ENCODE data around the gene CCDC85A.

CCDC85A gene

DNA sequence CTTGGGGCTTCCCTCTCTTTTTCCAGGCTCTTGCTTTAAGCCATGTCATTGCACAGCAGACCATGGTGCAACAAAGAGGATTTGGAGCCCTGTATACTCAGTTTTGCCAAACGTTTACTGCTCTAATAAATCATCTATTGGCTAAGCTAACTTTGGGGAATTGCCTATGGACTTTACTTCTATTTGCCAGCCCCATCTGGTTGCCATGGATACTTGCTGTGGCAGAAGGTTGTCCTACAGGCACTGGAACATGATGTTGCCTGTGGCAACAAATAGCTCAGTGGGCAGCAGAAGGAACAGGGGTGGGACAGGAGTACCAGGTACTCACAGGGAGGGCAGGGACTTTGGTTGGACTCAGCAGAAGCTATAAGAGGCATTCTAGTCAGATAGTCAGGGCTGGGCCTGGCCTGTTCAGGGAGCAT is 129.7 kb downstream of the CCDC85A start:
- DNase-seq: no peak

DNA sequence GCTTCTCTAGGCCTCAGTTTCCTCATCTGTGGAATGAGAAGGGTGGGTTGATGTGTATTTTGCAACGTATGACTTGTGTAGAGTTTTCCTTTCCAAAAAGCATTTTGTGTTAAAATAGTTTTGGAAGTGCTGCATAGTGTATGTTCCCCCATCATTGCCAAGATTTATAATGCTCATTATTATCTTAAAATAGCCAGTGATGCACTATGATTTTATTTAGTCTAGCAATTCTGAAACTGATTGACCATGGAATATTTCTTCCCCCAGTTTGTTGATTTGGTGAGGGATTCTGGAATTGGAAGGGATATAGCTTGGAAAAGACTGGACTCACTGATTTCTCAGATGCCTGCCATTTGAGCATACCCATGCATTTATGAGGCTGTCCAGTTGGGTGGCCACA is 130.6 kb downstream of the CCDC85A start:
- DNase-seq: no peak

DNA sequence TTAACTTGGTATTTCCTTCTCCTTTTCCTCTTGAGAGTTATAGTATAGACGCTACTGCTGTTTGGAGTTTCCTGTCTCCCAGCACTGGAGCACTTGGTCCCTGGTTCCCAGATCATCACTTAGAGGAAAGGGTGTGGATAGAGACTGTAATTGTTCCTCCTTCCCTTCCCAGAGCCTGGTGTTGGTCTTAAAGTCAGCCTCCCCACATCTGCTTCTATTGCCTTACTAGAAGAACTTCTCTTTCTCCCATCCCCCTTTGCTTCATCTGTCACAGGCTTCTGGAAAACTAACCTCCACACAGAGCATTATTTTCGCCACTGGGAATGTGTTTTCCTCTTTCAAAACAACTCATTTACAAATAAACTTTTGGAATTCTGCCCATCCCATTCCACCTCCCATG is 131.0 kb downstream of the CCDC85A start:
- no peak for DNase-seq

DNA sequence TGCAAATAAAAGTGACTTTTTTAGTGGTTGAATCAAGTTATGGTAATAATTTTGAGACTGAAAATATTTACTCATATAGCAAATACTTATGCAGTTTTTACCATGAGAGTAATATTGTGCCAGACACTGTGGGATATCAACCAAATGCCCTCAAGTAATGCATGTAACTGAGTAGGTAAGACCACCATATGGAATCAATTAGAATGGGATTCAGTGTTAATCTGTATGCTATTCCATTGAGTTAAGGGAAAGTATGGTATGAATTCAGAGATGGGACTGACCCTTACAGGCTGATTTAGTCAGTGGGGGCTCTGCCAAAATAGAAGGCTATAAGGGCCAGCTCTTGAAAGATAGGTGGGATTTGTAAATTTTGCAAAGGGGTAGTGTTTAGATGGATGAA is 131.6 kb downstream of the CCDC85A start:
- no peak for DNase-seq

DNA sequence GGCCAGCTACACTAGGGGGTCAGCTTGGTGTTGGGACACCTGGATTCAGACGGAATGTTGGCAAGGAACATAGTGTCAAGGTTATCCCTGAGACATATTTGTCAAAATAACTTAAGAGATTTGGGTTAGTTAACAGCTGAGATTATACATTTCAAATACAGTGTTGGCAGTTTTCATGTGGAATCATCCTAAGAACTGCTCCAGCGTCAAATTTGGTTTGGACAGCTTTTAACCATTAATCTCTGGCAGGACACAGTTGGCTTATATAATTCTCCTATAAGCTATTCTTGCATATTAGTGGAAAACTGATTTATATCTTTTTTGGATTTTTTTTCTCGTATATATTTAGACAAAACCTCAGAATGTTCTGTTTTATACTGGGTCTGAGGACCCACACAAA is 132.2 kb downstream of the CCDC85A start:
- no peak for DNase-seq

DNA sequence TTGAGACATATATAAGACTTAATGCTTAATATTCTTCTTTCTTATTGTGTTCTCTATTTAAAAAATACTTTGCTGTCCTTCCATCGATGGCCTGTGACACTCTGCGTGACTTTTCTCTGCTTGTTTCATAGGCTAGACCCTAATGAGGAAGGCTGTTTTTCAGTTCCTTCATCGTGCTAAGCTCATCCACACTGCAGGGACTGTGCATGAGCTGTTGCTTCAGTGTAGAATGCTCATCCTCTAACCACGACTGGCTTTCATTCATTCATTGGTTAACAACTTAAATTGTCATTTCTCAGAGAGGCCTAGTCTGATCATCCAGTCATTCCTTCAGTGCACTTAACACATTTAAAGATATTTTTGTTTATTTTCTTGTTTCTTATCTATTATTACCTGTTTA is 134.4 kb downstream of the CCDC85A start:
- DNase-seq: no peak

DNA sequence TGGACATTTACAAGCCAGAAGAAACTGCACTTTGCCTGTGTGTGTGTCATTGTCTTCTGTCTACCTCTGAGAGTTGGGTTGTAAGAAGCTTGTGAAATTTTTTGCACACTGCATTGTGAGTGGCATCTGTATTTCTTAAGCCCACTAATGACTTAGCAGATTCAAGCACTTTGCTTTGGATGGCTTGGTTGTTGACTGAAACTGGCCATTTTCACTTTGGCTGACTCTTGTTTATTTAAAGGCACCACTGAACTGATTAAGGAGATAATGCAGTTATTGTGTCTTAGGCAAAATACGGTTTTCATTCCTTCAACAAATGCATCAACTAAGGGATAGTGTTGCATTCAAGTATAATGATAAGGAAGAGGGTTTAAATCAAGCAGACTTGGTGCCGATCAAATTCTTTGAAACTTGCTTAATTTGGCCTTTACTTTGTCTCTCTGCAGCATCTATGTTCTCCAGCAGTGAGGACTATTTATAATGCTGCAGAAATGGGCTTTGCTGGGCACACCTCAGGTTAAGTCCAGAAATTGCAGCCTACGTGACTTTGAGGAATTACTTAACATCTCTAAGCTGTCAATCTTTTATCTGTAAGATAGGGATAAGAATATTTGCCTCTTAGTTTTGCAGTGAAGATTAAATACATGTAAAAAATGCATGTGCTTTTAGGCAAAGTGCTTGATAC is 142.0 kb downstream of the CCDC85A start:
- DNase-seq: no peak

DNA sequence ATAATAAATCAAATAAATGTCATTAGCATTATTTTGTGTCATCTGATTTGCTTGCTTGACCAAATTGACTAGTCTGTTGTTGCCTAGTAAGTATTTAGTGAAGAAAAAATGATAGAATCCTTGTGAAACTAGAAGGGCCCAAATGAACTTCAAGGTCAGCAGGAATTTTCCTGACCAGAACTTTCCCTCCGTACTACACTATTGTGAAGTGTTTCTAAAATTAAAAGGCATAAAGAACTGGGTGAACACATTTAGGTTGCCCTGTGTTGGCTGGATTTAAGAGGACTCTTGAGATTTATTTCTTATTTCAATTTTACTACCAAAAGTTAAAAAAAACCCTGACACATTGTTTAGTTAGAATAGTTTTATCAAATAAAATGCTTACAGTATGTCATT is 142.6 kb downstream of the CCDC85A start:
- DNase-seq: no peak

DNA sequence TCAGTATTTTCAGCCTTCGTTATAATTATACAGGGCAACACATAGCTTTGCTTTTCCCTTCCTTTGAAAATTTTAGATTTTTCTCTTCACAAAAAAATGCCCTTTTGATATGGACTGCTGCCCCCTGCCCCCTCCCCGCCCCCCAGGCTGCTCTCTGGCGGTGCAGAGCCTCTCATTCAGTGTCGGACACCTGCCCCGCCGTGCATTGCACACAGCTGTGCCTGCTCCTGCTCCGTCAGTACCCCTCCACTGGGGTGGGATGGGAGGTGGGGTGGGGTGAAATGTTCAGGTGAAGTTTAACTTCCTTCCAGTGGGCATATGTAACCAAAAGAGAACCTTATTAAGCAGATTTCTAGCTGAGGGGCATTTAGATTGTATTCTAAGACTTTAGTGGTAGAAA is 148.0 kb downstream of the CCDC85A start:
- DNase-seq: no peak

DNA sequence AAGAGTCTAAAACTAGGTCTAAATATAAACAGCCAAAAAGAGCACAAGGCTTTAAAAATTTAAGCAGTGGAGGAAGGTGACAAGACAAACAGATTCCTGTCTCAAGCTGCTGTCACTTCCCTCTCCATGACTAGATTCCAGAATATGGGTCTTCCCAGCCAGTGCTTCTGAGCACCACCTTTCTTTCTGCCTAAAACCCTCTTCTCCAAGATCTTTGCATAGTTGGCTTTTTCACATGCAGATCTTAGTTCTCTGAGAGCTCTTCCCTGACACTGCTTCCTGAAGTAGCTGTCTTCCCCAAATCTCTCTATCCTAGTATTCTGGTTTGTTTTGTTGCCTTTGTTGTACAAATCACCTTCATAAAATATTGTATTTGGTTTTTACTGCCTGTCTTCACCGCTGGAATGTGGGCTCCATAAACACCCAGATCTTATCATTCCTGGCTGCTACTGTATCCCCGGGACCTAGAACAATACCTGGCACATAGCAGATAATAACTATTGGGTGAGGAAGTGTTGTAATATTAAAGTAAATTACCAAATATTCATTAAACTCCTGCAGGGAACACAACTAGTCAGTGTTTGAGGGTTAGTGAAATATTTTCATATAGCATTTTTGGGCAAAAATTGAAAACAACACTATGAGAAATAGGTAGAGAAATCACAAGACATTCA is 150.2 kb downstream of the CCDC85A start:
- no peak for DNase-seq

DNA sequence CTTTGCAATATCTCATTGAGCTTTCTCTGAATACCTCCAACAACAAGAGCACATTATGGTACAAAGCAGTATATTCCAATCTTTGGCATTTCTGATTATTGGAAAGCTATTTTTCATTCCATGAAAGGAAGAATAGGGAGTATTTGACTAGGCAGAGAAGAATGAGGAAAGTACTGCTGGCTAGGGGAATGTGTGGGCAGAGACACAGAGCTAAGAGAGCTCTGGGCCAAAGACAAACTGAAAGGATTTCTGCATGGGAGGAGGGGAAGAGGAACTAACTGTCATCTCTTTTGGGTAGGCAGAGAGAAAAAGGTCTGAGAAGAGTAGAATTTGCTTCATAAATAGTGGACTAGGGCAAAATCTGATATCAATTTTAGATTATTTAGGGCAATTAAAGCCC is 150.8 kb downstream of the CCDC85A start:
- DNase-seq: no peak

DNA sequence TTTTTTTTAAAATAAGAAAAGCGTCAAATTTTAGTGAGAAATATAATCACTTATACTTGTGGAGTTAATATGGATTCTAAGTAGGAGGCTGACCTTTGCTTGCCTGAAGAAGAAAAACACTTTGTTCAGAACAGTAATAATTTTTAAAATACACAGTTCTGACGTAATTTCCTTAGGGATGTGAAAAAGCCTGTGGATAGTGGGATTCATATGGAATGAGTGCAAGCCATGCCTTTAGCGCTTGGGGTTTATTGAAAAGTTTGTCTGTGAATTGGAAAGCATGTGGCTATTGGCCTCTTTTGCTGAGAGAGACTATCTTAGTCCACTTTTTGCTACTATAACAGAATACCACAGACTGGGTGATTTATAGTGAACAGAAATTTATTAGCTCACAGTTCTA is 151.3 kb downstream of the CCDC85A start:
- DNase-seq: no peak

DNA sequence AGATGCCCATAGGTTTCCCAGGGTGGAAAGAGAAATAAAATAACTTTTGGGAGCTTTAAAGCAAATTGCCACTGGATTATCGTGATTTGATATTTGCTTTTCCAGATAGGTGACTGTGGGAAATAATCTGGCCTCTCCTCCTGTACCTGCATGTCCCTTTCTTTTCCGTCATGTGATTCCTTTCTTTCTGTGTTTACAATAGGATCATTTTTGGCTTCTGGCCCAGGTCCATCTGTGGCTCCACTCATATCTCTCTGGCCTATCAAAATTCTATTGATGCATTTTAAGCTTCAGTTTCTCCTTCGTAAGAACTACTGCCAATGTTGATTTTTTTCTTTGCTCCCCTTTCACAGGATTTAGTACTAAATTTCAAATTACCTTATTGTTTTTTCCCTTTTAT is 153.6 kb downstream of the CCDC85A start:
- no peak for DNase-seq

DNA sequence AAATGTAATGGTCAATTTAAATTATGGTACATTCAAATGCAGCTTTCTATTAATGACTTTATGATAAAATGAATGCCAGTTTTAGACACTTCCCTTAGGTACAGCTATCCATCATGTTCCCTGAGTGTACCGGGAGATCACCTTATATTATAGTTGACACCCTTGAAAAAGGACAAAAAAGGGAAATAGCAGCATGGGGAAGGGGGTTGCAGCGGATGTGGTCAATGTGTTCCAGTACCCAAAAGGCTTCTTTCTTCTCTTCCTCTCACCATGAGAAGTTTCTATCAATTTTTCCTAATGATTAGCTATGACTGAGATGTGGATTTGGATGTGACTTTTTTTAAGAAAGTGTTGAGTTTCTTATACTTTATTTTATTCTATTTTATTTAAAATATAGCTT is 154.4 kb downstream of the CCDC85A start:
- no peak for DNase-seq

DNA sequence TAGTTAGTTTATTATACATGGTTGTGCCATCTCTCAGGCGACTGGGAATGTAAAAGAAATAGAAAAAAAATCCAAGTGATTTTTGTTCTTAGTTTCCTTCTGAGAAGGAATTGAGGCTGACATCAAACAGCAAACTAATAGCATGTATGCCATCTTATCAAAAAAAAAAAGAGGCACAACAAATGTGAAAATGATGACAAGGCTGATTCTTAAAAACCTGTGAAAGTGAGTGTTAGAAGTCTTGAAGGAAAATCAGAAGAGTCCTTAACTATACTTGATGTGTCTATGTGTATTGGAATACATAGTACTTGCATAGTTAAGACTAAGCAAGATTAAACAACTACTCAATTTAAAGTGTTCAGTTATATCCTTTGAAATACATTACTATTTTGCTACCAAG is 161.0 kb downstream of the CCDC85A start:
- no peak for DNase-seq

DNA sequence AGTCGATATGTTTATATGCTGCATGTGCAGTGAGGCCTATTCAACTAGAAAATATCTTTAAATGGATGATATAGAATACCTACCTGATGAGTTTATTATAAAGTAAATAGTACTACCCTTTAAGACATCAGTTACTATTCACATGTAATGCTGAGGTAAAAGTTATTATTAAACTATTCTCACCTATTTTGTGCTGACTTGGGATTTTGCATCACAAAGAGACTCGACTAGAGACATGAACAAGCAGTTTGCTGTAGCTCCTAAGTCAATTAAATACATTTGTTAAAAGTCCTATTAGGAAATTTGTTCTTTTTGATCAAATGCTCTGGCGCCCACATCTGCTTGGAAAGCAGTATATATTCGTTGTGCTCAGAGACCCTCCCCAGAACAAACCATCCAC is 164.1 kb downstream of the CCDC85A start:
- no peak for DNase-seq

DNA sequence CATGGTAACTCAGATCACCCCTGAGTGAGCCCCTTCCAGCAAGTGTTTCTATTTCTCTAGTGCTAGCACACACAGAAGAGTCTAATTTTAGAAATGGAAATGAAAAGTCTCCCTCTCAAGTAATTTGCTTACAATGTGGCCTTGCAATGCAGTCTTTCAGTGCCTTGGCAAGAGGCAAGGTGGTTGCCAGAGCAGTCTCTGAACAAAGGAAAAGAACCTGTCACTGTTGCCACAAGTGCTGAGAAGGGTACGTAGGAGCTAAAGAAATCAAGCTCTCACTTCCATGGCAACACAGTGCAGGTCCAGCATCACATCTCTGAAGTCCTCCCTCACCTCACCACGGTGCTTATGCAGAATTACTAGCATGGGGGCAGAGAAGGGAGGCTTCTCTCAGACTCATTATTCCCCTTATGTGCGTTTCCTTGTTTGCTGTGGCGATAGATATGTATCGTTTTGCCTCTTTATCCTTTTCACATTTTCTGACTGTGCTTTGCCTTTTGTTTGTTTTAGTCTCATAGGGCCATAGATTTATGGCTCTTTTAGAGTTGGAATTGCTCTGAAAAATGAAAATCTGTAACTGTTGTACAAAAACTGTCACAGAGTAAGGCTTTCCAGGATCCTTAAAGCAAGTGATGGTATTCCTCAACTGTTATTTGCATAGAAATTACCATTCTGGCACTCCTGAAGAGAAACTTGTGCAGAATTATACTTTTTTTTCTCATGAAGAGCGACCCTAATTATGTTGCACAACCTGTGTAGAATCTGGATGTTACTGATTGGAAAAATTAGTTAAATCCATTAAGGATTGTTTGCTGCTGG is 164.8 kb downstream of the CCDC85A start:
- DNase-seq: no peak

DNA sequence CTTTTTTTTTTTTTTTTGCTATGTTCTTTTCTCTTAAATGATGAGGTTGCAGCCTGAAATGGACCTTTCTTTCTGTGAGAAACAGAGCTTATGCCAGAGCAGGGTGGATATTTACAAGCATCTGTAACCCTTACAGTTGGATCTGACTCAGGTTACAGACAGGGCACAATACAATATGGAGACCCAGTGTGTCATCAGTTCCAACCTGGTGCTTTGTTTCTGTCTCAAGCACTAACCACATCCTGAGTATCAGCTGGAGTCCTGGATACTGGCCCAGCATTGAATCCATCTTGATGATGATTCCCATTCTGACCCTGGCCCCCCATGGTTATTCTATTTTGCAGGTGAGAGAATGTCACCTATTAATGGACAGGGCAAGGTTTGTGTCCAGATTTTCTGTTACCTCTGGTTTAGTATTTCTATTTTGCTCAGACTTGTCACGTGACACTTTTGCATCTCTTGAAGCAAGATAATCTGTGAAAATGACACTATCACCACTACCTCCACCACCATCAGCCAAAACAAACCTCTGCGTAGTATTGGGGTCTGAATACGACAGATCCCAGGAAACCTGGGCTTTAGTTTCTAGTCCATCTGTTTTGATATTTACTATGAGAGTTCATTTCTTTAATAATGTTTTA is 174.0 kb downstream of the CCDC85A start:
- no peak for DNase-seq

DNA sequence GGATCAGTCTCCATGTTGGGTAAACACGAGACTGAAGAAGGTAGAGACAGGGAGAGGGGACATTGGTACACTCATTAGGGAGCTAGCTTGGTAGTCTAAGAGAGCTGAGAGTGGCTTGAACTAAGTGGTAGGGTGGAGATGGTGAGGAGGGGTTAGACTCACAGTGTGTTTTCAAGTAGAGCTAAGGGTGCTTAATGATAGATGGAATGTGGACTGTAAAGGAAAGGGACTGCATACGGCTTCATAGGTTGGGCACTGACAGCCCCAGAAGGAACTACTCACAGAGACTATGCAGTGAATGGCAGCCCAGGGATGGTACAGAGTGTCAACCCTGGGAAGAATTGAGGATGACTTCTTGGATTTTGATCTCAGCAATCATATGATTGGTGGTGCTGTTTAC is 178.1 kb downstream of the CCDC85A start:
- DNase-seq: no peak

DNA sequence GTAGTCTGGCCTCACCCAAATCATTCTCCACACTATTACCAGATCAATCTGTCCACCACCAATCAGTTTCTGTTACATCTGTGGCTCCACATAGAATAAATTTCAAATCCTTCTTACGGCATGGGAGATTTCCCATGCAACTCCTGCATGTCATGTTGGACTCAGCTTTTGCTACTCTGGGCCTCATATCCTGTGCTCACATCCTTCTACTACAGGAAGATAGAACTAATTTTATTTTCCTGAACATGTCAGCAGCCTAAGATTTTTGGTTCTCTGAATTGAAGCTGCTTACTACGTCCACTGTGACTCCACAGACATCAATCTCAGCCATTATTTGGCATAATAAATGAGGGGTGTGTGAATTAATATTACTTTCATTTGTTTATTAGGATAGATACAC is 181.1 kb downstream of the CCDC85A start:
- no peak for DNase-seq

DNA sequence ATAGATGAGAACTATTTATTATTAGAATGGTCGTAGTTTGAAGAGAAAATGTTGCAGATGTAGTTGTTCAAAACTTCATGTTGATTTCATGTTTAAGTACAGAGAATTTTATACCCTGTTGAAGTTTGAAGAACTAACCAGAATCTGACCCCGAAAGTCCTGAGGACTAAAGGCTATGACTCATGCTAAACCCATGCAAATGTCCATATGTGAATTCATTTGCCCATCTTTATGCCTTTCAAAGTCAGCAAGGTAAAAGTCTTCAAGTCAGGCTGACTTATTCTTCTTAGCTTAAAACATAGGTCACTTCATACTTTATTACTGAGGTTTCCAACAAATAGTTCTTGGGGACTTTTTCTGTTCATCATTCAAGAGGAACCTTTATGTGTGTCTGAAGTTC is 185.5 kb downstream of the CCDC85A start:
- DNase-seq: no peak

DNA sequence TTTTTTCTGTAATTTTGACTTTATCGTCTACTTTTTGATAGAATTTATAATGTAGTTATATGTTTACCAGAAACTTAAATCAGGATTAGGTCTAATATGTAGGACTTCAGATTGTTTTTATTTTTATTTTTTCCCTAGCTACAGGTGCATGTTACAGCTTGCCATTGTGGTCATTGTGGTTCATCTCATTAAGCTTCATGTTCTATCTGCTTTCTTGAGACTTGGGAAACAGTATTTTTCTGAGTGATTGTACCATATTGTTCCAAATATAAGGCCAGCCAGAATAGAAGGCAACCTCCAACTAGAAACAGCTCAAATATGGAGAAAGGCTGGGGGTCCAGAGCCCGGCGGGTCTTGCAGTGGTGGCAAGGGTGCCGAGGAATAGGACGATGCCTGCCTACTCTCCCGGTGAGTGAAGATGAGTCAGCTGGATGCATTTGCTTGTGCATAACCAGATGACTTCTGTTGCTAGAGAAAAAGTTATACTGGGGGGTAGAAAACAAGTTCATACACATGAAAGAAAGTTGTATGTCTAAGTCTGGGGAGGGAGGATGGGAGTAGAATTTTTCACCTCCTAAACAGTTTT is 188.4 kb downstream of the CCDC85A start:
- no peak for DNase-seq

DNA sequence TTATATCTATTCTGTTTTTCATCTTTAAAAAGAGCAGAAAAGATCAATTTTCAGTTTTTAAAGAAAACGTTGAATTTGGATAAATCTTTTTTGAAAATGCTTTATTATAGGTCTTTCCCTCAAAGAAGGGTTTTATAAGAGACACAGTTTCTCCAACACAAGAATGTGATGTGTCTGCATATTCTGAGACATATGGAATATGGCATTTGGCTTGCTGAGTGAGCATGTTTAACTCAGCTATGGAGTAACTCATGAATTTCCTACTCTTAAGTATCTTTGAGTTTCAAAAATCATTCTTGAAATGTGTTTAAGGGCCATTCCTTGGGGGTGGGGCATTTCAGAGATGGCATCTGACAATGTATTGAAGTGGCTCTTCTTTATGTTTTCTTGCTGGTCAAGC is 191.5 kb downstream of the CCDC85A start:
- DNase-seq: no peak
